Glutamatergic neuron (in vitro differentiated cells): ENCODE measurements around the gene CREBRF. TPM values are rescaled to one million over a fixed set of nuclear protein-coding genes. Genes with fewer than 3 reads are reported as not detected.
"Not testable (repeated sequence)": the region's sequence is repeated elsewhere in the genome, so short reads cannot be mapped to it uniquely, and the experiment has no call there.

Experiments
- DNase-seq: peaks from one replicate; pipeline ENCODE4 v3.0.0; 2022
- H3K27ac Mint-ChIP-seq: one replicate; pipeline ENCODE4 v1.8.0; 2020; ENCODE audit warnings: mild to moderate bottlenecking, mixed read lengths, inconsistent platforms; ENCODE audit not compliant: unreplicated experiment
- H3K27me3 Mint-ChIP-seq: one replicate; pipeline ENCODE4 v1.8.0; 2020; ENCODE audit warnings: mild to moderate bottlenecking, moderate library complexity, mixed read lengths, inconsistent platforms; ENCODE audit not compliant: unreplicated experiment
- H3K36me3 Mint-ChIP-seq: one replicate; pipeline ENCODE4 v1.8.0; 2020; ENCODE audit warnings: mild to moderate bottlenecking, mixed read lengths, inconsistent platforms; ENCODE audit not compliant: unreplicated experiment
- H3K4me1 Mint-ChIP-seq: one replicate; pipeline ENCODE4 v1.8.0; 2020; ENCODE audit warnings: mild to moderate bottlenecking, low read depth, mixed read lengths, inconsistent platforms; ENCODE audit not compliant: unreplicated experiment
- H3K4me3 Mint-ChIP-seq: one replicate; pipeline ENCODE4 v1.8.0; 2020; ENCODE audit warnings: mild to moderate bottlenecking, mixed read lengths, inconsistent platforms; ENCODE audit not compliant: unreplicated experiment
- H3K9me3 Mint-ChIP-seq: one replicate; pipeline ENCODE4 v1.8.0; 2020; ENCODE audit warnings: mild to moderate bottlenecking, moderate library complexity, mixed read lengths, inconsistent platforms; ENCODE audit not compliant: unreplicated experiment
- total RNA-seq: library from RNA; stranded (reverse); fragmentation: NEBNext Ultra II Directional; extraction: Animal tissue kit (Norgen Biotek cat#: 25700); gene quantifications from one replicate; pipeline ENCODE4 v1.2.1, GENCODE V29; 2021; ENCODE audit not compliant: unreplicated experiment
- TF ChIP-seq, protein P1 (sequence below): fragments of 200-600 bp; sonication (generic); IDR thresholded peaks from one replicate; pipeline ENCODE4 v1.5.0; 2021; ENCODE audit not compliant: partially characterized antibody, unreplicated experiment

Gene CREBRF
- total RNA-seq, 1 donor from 2014 or later: 16.6 TPM

DNA sequence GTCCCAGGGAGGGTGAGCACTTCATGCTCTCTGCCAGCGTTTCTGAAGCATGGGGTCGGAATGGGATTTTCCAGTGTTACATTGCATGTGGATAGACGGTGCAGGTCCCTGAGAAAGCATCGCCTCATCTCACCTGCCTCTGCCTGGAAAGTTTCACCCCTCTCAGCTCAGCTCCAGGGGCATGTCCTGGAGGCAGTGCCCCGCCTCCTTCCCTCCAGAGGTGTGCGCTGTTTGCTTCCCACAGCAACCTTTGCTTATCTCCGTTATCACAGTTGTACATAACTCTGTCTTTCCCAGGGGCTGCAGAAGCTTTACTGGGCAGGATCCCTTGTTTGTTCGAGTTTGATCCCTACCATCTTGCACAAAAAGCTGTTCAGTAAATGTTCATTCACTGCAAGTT is 10.7 kb upstream of the CREBRF start:
- Mint-ChIP-seq H3K27me3 (peaks cover 2% of the 10 kb centered on the region), H3K9me3 (no peaks in the 10 kb centered on the region), H3K4me1 (no peaks in the 10 kb centered on the region), H3K36me3 (no peaks in the 10 kb centered on the region), H3K4me3 (no peak overlapping the region), H3K27ac (no peak overlapping the region)
- TF ChIP-seq, protein P1, sequence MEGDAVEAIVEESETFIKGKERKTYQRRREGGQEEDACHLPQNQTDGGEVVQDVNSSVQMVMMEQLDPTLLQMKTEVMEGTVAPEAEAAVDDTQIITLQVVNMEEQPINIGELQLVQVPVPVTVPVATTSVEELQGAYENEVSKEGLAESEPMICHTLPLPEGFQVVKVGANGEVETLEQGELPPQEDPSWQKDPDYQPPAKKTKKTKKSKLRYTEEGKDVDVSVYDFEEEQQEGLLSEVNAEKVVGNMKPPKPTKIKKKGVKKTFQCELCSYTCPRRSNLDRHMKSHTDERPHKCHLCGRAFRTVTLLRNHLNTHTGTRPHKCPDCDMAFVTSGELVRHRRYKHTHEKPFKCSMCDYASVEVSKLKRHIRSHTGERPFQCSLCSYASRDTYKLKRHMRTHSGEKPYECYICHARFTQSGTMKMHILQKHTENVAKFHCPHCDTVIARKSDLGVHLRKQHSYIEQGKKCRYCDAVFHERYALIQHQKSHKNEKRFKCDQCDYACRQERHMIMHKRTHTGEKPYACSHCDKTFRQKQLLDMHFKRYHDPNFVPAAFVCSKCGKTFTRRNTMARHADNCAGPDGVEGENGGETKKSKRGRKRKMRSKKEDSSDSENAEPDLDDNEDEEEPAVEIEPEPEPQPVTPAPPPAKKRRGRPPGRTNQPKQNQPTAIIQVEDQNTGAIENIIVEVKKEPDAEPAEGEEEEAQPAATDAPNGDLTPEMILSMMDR: no peak
- DNase-seq: no peak

GRCh38 chr5:173047096-173047837 is 8.9 kb upstream of the CREBRF start:
- not testable (repeated sequence) for H3K9me3 Mint-ChIP-seq, H3K27ac Mint-ChIP-seq

DNA sequence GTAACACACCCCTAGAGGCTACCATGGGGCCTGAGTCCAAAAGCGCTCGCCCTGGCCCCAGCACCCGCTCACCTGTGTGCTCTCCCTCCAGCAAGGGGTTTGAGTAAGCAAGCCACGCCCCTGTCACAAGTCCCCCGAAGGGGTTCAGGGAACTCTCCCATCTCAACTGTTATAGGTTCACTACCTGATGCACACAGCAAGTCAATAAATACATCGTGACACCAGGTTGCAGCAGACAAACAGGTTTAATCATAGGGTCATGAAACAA is 8.4 kb upstream of the CREBRF start:
- H3K27me3 Mint-ChIP-seq: no peaks in the 10 kb centered on the region
- TF ChIP-seq, protein P1: no peak
- H3K4me3 Mint-ChIP-seq: no peak overlapping the region
- DNase-seq: no peak
- no peaks in the 10 kb centered on the region for H3K9me3 Mint-ChIP-seq
- H3K27ac Mint-ChIP-seq: no peak overlapping the region
- no peaks in the 10 kb centered on the region for H3K36me3 Mint-ChIP-seq
- no peaks in the 10 kb centered on the region for H3K4me1 Mint-ChIP-seq

More at GRCh38 chr5:173047096-173047837, 8.9 kb upstream of the CREBRF start:
- H3K4me1 Mint-ChIP-seq, DNase-seq, H3K36me3 Mint-ChIP-seq, H3K4me3 Mint-ChIP-seq, H3K27me3 Mint-ChIP-seq: not testable (repeated sequence)

DNA sequence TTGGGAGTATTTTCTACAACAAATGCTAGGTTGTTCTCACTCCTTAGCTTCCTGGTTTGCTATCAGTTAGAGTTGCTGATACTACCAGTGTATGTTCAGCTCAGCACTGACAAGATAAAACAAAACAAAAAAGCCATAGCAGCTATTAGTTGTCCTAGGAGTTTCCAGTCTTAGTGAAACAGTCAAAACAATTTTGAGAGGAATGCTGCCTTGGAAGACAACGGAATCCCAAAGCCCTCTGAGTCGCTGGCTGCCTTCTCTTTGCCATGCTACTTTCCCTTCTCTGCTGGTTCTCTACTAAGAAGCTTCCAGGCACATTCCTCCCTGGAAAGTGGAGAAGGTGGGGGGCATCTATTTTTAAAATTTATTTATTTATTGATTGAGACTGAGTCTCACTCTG is 5.4 kb upstream of the CREBRF start:
- H3K27ac Mint-ChIP-seq: no peak overlapping the region
- TF ChIP-seq, protein P1: no peak
- H3K4me3 Mint-ChIP-seq: no peak overlapping the region
- no peak for DNase-seq
- no peaks in the 10 kb centered on the region for H3K36me3 Mint-ChIP-seq
- H3K4me1 Mint-ChIP-seq: no peaks in the 10 kb centered on the region
- H3K27me3 Mint-ChIP-seq: no peaks in the 10 kb centered on the region
- H3K9me3 Mint-ChIP-seq: peaks cover under 1% of the 10 kb centered on the region

DNA sequence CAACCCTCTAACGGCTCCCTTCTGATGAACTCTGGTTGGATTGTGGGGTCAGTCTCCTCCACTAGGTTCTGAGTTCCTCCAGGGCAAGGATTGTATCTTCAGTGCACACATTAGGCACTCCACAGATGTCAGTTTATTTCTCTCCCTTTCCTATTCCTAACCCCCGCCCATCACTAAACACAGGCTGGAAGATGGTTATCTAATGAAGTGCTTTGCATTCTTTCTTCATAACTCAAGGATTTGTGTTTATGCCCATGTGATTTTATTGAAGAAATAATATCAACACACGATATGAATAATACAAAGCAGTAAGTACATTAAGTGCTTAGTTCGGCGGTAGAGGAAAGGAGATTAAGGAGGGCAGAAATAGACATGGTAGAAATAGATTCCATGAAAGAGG is 4.4 kb upstream of the CREBRF start:
- DNase-seq: no peak
- no peaks in the 10 kb centered on the region for H3K4me1 Mint-ChIP-seq
- H3K9me3 Mint-ChIP-seq: peaks cover 2% of the 10 kb centered on the region
- TF ChIP-seq, protein P1: no peak
- H3K36me3 Mint-ChIP-seq: no peaks in the 10 kb centered on the region
- no peak overlapping the region for H3K27ac Mint-ChIP-seq
- H3K4me3 Mint-ChIP-seq: no peak overlapping the region
- H3K27me3 Mint-ChIP-seq: no peaks in the 10 kb centered on the region
